ENCODE measurements around the gene TYSND1. TPM values are rescaled to one million over a fixed set of nuclear protein-coding genes. Genes with fewer than 3 reads are reported as not detected.
A peak's percentile ranks its signal among the peaks of the same experiment; 100 is the strongest.

Gene TYSND1
- polyA plus RNA-seq, 2 of the 4 experiments (the other 2 are of a cell fraction): 10.9 to 20.7 TPM

DNA sequence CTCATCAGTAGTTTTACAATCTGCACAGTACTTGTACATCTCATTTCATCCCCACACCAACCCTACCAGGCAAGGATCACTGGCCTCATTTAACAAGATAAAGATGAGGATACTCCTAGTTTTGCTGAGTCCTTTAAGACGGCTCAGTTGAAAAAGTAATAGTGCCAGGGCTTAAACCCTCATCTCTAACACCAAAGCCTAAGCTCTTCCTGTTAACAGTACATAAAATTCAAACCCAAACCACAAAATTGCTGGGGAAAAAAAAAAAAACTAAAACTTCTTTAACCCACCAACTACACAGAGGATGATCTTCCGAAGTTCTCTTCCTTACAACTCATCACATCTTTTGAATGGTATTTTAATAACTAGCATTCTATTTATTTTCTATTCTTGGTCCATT lies 22.5 kb upstream of the TYSND1 start:
- Histone ChIP-seq H3K4me2 (peak overlapping the region; percentile 85), H3K9me3 (no peaks in the 10 kb centered on the region), H3K4me3 (peak overlapping the region; percentile 92), H3K27ac (no peak overlapping the region; a peak in 1 of 6 replicates), H3K4me1 (peaks cover 22% of the 10 kb centered on the region; the same call in 2 of the 3 replicates)
- TF ChIP-seq POLR2AphosphoS2 (conservative IDR thresholded peaks at IDR 0.05; ENCODE audit: low read length) (no peak), SREBF2 (IDR thresholded peaks at IDR 0.05) (no peak), GATA3 (IDR thresholded peaks at IDR 0.05; ENCODE audit: borderline replicate concordance) (no peak), NR3C1 (IDR thresholded peaks at IDR 0.05) (no peak), POLR2A (IDR thresholded peaks at IDR 0.05; ENCODE audit: low read length) (no peak), ZFP36 (IDR thresholded peaks at IDR 0.05; ENCODE audit: borderline replicate concordance, partially characterized antibody) (no peak), FOXS1 (CRISPR knock-in tag; IDR thresholded peaks at IDR 0.05) (no peak), TP53 (CRISPR knock-in tag; IDR thresholded peaks at IDR 0.05) (no peak), SMC3 (IDR thresholded peaks at IDR 0.05) (no peak), ZSCAN20 (CRISPR knock-in tag; IDR thresholded peaks at IDR 0.05) (no peak)
- TF ChIP-seq, protein P1, sequence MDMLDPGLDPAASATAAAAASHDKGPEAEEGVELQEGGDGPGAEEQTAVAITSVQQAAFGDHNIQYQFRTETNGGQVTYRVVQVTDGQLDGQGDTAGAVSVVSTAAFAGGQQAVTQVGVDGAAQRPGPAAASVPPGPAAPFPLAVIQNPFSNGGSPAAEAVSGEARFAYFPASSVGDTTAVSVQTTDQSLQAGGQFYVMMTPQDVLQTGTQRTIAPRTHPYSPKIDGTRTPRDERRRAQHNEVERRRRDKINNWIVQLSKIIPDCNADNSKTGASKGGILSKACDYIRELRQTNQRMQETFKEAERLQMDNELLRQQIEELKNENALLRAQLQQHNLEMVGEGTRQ (IDR thresholded peaks at IDR 0.05): no peak
- TF ChIP-seq, protein P2, sequence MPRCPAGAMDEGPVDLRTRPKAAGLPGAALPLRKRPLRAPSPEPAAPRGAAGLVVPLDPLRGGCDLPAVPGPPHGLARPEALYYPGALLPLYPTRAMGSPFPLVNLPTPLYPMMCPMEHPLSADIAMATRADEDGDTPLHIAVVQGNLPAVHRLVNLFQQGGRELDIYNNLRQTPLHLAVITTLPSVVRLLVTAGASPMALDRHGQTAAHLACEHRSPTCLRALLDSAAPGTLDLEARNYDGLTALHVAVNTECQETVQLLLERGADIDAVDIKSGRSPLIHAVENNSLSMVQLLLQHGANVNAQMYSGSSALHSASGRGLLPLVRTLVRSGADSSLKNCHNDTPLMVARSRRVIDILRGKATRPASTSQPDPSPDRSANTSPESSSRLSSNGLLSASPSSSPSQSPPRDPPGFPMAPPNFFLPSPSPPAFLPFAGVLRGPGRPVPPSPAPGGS (IDR thresholded peaks at IDR 0.05): no peak
- WGBS (ENCODE audit: missing lambda C conversion rate): 59% methylated on average over 2 of the region's 2 CpGs
- FAIRE-seq (no peak), ATAC-seq (no peak), DNase-seq (ENCODE audit: low read depth in 1 of 2, low spot score in 1 of 2) (no peak)
- ChIA-PET POLR2A (no interaction called here), CTCF (interaction anchor here (0.8 to 4.5 kb wide), 3 partner anchors 21 to 90 kb away, joined by 3 to 33 read pairs (median 10); partner anchors contain the start of gene TYSND1)

DNA sequence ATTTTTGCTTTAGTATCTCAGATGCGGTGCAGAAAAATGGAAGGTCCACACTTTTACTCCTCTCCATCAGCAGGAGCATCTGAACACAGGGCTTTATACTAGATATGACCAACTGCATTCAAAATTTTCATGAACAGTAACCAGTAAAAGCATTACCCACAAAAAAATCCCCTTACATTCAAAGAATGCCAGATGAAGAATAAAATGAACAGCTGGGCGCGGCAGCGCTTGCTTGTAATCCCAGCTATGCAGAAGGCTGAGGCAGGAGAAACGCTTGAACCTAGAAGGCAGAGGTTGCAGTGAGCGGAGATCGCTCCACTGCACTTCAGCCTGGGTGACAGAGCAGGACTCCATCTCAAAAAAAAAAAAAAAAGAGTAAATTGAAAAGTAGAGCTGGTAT lies 20.7 kb upstream of the TYSND1 start:
- Histone ChIP-seq H3K4me3 (no peak overlapping the region), H3K27ac (no peak overlapping the region), H3K4me1 (peaks cover 34% of the 10 kb centered on the region; the same call in 2 of the 3 replicates), H3K9me3 (no peaks in the 10 kb centered on the region), H3K4me2 (no peak overlapping the region)
- CTCF ChIA-PET: interaction anchor here (0.8 to 4.5 kb wide), 8 partner anchors 8 to 198 kb away, joined by 3 to 33 read pairs (median 4); partner anchors contain the start of gene TYSND1
- WGBS (ENCODE audit: missing lambda C conversion rate): 97% methylated on average over 7 of the region's 7 CpGs
- TF ChIP-seq FOSL2 (IDR thresholded peaks at IDR 0.05) (no peak), FOSL2 (CRISPR knock-in tag; IDR thresholded peaks at IDR 0.05) (no peak), CBX2 (IDR thresholded peaks at IDR 0.05; ENCODE audit: borderline replicate concordance, low read depth) (no peak), HOXA7 (CRISPR knock-in tag; IDR thresholded peaks at IDR 0.05) (no peak), ZFP36 (IDR thresholded peaks at IDR 0.05; ENCODE audit: borderline replicate concordance, partially characterized antibody) (no peak), GATA3 (IDR thresholded peaks at IDR 0.05; ENCODE audit: borderline replicate concordance) (no peak), HDAC2 (IDR thresholded peaks at IDR 0.05) (no peak), POLR2A (IDR thresholded peaks at IDR 0.05; ENCODE audit: low read length) (no peak), NPAS2 (CRISPR knock-in tag; IDR thresholded peaks at IDR 0.05; ENCODE audit: borderline replicate concordance) (no peak), BHLHE40 (IDR thresholded peaks at IDR 0.05; ENCODE audit: low read depth, low read length) (no peak), CEBPB (IDR thresholded peaks at IDR 0.05) (no peak), POLR2AphosphoS2 (conservative IDR thresholded peaks at IDR 0.05; ENCODE audit: low read length) (no peak), ZSCAN20 (CRISPR knock-in tag; IDR thresholded peaks at IDR 0.05) (no peak), SREBF2 (IDR thresholded peaks at IDR 0.05) (no peak)
- TF ChIP-seq, protein P2 (IDR thresholded peaks at IDR 0.05): no peak
- TF ChIP-seq, protein P3, sequence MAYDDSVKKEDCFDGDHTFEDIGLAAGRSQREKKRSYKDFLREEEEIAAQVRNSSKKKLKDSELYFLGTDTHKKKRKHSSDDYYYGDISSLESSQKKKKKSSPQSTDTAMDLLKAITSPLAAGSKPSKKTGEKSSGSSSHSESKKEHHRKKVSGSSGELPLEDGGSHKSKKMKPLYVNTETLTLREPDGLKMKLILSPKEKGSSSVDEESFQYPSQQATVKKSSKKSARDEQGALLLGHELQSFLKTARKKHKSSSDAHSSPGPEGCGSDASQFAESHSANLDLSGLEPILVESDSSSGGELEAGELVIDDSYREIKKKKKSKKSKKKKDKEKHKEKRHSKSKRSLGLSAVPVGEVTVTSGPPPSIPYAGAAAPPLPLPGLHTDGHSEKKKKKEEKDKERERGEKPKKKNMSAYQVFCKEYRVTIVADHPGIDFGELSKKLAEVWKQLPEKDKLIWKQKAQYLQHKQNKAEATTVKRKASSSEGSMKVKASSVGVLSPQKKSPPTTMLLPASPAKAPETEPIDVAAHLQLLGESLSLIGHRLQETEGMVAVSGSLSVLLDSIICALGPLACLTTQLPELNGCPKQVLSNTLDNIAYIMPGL (CRISPR knock-in tag; IDR thresholded peaks at IDR 0.05; ENCODE audit: borderline replicate concordance): no peak
- POLR2A ChIA-PET: interaction anchor here (0.6 kb wide), 1 partner anchor 21 kb away, joined by 5 read pairs; the partner anchor contains the start of gene TYSND1
- DNase-seq (ENCODE audit: low read depth in 1 of 2, low spot score in 1 of 2) (no peak), ATAC-seq (no peak), FAIRE-seq (no peak)

All from A549 (cell line).